Activated CD4-positive, CD25-positive, alpha-beta regulatory T cell (primary cell): ENCODE results near the gene PRDM16.

ENCODE experiments used
- DNase-seq, 4 experiments: peaks; one replicate each; lab custom pipeline; 2025; lab: John Stamatoyannopoulos, UW

The PRDM16 gene

GRCh38 chr1:3141129-3141528, 72.1 kb downstream of the PRDM16 start:
- DNase-seq, result no peak

- DNase-seq, result no peak
These were observed 72.8 kb downstream of the PRDM16 start for GRCh38 chr1:3141836-3142235.

GRCh38 chr1:3142236-3142635, 73.2 kb downstream of the PRDM16 start:
- no peak for DNase-seq

DNA sequence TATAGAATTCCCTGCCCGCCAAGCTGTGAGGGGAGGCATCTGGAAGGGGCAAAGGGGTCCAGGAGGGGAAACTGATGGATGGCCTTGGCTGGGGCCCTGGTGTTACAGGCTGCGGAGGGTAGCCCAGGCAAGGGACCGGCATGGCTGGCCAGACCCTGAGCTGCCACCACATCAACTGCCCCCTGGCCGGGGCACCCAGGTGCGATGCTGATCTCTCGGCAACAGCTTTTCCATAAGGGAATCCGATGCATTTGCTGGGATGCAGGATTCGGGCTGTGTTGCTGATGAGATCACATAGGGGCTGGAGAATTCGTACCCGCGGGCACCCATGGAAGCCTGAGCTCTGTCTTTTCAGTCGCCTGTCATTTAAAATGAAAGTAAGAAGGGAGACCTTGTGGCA, 73.7 kb downstream of the PRDM16 start:
- DNase-seq, result no peak

GRCh38 chr1:3145532-3146325, 76.7 kb downstream of the PRDM16 start:
- no peak for DNase-seq

- no peak for DNase-seq
These were observed 77.5 kb downstream of the PRDM16 start for GRCh38 chr1:3146458-3146857.

DNA sequence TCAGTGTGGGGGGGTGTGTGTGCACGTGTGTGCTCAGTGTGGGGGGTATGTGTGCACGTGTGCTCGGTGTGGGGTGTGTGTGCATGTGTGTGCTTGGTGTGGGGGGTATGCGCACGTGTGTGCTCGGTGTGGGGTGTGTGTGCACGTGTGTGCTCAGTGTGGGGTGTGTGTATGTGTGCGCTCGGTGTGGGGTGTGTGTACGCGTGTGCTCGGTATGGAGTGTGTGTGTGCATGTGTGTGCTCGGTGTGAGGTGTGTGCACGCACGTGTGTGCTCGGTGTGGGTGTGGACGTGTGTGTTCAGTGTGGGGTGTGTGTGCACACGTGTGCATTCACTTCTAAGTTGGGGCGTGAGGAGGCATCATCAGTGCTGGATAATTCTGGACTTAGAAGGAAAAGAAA, 77.9 kb downstream of the PRDM16 start:
- DNase-seq, result no peak

DNA sequence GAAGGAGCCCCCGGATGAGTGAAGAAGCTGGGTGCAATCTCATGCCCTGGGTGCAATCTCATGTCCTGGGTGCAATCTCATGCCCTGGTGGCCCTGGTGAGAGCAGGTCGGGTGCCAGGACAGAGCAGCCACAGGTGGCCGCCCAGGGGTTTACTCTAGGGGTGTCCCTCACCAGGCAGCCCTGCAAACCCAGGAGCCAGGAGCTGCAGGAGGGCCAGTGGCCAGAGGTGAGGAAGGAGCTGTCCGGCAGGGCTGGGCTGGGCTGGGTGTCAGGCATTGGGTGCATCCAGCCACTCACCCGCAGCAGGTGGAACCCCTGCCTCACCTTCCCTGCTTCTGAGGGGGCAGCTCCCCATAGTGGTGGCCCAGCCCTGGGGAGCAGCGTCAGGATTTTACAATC, 79.2 kb downstream of the PRDM16 start:
- no peak for DNase-seq

GRCh38 chr1:3149277-3149676, 80.3 kb downstream of the PRDM16 start:
- no peak for DNase-seq

DNA sequence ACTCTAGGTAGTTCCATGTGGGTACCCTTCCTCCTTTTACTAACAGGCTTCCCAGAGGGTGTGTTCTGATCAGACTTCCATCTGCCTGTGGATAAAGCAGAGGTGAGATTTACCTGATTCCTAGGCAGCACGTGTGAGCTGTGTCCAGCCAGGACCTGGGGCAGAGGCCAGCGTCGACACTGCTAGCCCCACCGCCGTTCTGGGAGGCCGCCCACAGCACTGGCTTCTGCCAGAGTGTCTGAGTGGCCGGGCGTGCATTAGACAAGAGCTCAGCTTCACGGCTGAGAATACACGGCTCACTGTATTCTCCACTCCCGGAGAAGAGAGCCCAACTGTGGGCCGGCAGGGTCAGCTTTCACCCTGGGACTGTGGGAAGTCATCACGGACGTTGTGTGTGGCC, 82.5 kb downstream of the PRDM16 start:
- no peak for DNase-seq

- no peak for DNase-seq
These were observed 83.1 kb downstream of the PRDM16 start for GRCh38 chr1:3152143-3152542.

DNA sequence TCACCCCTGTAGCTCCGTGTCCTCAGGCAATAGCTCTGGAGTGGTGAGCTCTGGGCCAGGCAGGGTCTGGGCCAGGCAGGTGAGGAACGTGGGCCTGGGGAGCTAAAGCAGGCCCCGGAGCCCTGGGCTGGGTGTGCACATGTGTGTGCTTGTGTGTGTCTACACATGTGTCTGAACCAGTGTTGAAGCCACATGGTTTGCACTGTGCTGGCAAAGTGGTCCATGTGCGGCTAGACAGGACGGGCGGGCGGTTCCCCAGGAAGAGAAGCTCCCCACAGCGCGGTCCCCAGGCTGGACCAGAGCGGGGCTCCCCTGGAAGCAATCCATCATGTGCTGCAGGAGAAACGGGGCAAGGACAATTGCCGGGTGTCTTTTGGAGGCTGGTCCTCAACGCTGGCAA, 84.2 kb downstream of the PRDM16 start:
- DNase-seq, result no peak

- no peak for DNase-seq
These were observed 85.1 kb downstream of the PRDM16 start for GRCh38 chr1:3153902-3154795.

GRCh38 chr1:3155056-3155925, 86.3 kb downstream of the PRDM16 start:
- DNase-seq, result no peak

DNA sequence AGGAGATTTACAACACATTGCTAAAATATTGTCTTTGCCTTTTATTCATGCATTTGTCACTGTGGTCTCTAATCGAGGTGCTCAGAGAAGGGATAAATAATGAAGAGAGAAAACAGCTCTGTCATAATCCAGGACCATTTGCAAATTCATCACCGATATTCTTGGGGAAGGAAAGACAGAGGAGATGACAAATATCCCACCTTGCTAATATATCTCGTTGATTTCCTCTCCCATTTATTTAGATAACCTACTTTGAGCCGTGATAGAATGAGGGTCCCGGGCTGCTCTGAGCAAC, 86.9 kb downstream of the PRDM16 start:
- no peak for DNase-seq

GRCh38 chr1:3156936-3157335, 87.9 kb downstream of the PRDM16 start:
- no peak for DNase-seq

DNA sequence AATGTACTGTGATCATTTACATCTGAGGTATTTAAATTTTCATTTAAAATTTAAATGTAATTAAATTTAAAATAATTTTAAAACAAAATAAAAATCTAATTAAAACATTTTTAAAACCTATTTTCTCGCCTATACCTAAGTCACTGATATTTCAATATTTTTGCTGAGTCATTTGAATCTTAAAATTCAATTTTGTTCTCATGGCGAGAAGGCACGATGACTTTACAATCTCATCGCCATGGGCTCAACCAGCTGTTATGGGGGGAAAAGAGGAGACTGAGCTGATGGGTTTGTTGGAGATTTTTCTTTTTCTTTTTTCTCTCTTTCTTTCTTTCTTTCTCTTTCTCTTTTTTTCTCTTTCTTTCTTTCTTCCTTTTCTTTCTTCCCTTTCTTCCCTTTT, 89.3 kb downstream of the PRDM16 start:
- DNase-seq, result no peak

GRCh38 chr1:3159121-3159520, 90.1 kb downstream of the PRDM16 start:
- DNase-seq, result no peak

DNA sequence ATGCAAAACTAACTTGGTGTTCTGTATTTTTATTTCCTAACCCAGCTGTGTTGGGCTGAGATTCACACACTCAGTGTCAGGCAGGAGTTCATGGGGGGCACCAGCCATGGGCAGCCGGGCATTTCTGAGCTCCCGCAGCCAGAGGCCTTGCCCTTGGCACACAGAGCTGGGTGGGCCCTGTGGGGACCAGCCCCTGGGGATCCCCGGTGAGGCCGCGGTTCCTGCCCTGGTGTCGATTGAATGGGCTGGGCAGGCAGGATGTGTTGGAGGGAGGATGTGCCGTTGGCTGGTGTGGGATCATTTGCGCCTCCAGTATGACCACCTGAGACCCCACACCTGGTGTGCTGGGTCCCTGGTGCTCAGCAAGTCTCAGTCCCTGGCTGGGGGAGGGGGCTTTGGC, 91.0 kb downstream of the PRDM16 start:
- no peak for DNase-seq

DNA sequence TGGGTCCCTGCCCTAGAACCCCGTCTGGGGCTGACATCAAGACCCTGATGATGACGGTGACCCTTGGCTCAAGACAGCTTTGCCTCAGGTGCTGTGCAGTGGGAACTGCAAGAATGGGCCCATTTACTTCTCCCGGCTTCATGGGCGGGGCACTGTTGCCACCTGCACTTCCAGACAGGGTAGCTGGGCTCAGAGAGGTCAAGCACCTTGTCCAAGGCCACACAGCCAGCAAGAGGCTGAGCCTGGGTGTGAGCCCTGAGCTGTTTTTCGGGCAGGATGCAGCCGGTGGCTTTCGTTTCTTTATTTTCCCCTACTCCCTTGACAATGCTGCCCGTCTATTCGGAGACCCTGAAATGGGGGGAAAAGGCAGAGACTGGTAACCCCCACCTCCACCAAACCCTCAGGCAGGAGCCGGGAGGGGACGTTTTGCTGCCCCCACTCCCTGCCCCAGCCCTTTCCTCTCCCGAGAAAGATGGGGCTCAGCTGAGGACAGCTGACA, 91.7 kb downstream of the PRDM16 start:
- no peak for DNase-seq

GRCh38 chr1:3161176-3161840, 92.3 kb downstream of the PRDM16 start:
- no peak for DNase-seq
